Measurements from ENCODE around the gene SEZ6L.

SEZ6L gene

DNA sequence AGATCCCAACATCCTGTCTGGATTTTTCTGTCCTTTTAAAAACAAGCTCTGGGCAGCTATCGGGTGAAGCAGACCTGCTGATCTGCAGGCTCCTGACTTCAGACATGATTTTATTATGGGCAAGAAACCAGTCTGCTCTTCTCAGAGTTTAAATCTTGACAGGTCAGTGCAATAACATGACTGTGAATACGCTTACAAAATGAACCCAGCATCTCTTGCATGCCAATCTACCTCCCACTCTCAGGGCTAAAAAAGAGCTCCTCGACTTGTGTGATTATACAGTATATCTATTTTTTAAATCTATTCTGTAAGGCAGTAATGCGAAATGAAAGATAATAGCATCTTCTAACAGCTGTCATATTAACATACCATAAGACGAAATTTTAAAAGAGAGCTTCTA is 241.1 kb downstream of the SEZ6L start:
- Histone ChIP-seq H3K79me2 (ENCODE audit: control insufficient read depth, low read length) (no peaks in the 10 kb centered on the region), H3K36me3 (ENCODE audit: control insufficient read depth, low read length) (no peaks in the 10 kb centered on the region), H3K27ac (ENCODE audit: low read depth, low read length) (no peak overlapping the region), H4K20me1 (ENCODE audit: control insufficient read depth, insufficient read depth, low read depth, low read length) (no peaks in the 10 kb centered on the region), H3K4me2 (ENCODE audit: low read length) (no peak overlapping the region), H3K4me3 (ENCODE audit: low read length) (no peak overlapping the region), H3K4me1 (ENCODE audit: control insufficient read depth, low read length) (peaks cover under 1% of the 10 kb centered on the region), H3K27me3 (ENCODE audit: control insufficient read depth, low read length) (peaks cover 12% of the 10 kb centered on the region), H3F3A (ENCODE audit: control insufficient read depth, insufficient read depth) (no peaks in the 10 kb centered on the region), H3K9me3 (ENCODE audit: control insufficient read depth, insufficient read depth, low read length) (no peaks in the 10 kb centered on the region), H3K9me2 (replicated peaks; ENCODE audit: control insufficient read depth, low read length) (no peaks in the 10 kb centered on the region)
- TF ChIP-seq CTCF (IDR thresholded peaks at IDR 0.05; ENCODE audit: low read depth, low read length, poor library complexity, severe bottlenecking) (no peak), EZH2phosphoT487 (IDR thresholded peaks at IDR 0.05; ENCODE audit: borderline replicate concordance, low read length) (no peak)

DNA sequence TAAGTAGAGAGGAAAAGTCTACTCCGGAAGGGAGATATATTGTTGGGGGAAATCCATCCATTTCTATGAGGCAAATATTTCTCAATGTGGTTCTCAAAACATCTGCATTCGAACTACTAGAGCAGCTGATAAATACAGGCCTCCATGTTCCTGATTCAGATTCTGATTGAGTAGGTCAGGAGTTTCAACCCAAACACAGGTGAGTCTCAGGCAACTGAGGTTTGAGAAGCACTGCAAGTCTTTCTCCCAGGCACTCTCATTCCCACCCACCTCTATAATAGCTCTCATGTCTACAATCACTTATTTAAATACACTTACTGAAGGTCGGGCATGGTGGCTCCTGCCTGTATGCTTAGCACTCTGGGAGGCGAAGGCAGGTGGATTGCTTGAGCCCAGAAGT is 245.1 kb downstream of the SEZ6L start:
- no peaks in the 10 kb centered on the region for H3K9me3 ChIP-seq (ENCODE audit: control insufficient read depth, insufficient read depth, low read length)
- no peak overlapping the region for H3K4me3 ChIP-seq (ENCODE audit: low read length)
- no peaks in the 10 kb centered on the region for H3K36me3 ChIP-seq (ENCODE audit: control insufficient read depth, low read length)
- H4K20me1 ChIP-seq (ENCODE audit: control insufficient read depth, insufficient read depth, low read depth, low read length) = no peaks in the 10 kb centered on the region
- no peak overlapping the region for H3K27ac ChIP-seq (ENCODE audit: low read depth, low read length)
- H3K4me1 ChIP-seq (ENCODE audit: control insufficient read depth, low read length) = no peaks in the 10 kb centered on the region
- no peak for TF ChIP-seq CTCF (IDR thresholded peaks at IDR 0.05; ENCODE audit: low read depth, low read length, poor library complexity, severe bottlenecking)
- TF ChIP-seq EZH2phosphoT487 (IDR thresholded peaks at IDR 0.05; ENCODE audit: borderline replicate concordance, low read length) = no peak
- H3F3A ChIP-seq (ENCODE audit: control insufficient read depth, insufficient read depth) = no peaks in the 10 kb centered on the region
- H3K4me2 ChIP-seq (ENCODE audit: low read length) = no peak overlapping the region
- peaks cover 28% of the 10 kb centered on the region for H3K27me3 ChIP-seq (ENCODE audit: control insufficient read depth, low read length)
- no peaks in the 10 kb centered on the region for H3K79me2 ChIP-seq (ENCODE audit: control insufficient read depth, low read length)
- H3K9me2 ChIP-seq (replicated peaks; ENCODE audit: control insufficient read depth, low read length) = no peaks in the 10 kb centered on the region

GRCh38 chr22:26416256-26416655 is 247.0 kb downstream of the SEZ6L start:
- H3K4me1 ChIP-seq (ENCODE audit: control insufficient read depth, low read length) = no peaks in the 10 kb centered on the region
- H3K27me3 ChIP-seq (ENCODE audit: control insufficient read depth, low read length) = peaks cover 36% of the 10 kb centered on the region
- H3K4me3 ChIP-seq (ENCODE audit: low read length) = no peak overlapping the region
- H3K79me2 ChIP-seq (ENCODE audit: control insufficient read depth, low read length) = no peaks in the 10 kb centered on the region
- no peak overlapping the region for H3K27ac ChIP-seq (ENCODE audit: low read depth, low read length)
- no peaks in the 10 kb centered on the region for H3K9me2 ChIP-seq (replicated peaks; ENCODE audit: control insufficient read depth, low read length)
- no peaks in the 10 kb centered on the region for H3K9me3 ChIP-seq (ENCODE audit: control insufficient read depth, insufficient read depth, low read length)
- no peaks in the 10 kb centered on the region for H3F3A ChIP-seq (ENCODE audit: control insufficient read depth, insufficient read depth)
- H4K20me1 ChIP-seq (ENCODE audit: control insufficient read depth, insufficient read depth, low read depth, low read length) = no peaks in the 10 kb centered on the region
- TF ChIP-seq CTCF (IDR thresholded peaks at IDR 0.05; ENCODE audit: low read depth, low read length, poor library complexity, severe bottlenecking) (no peak), EZH2phosphoT487 (IDR thresholded peaks at IDR 0.05; ENCODE audit: borderline replicate concordance, low read length) (no peak)
- H3K4me2 ChIP-seq (ENCODE audit: low read length) = no peak overlapping the region
- H3K36me3 ChIP-seq (ENCODE audit: control insufficient read depth, low read length) = no peaks in the 10 kb centered on the region
